SW480 (cell line): Measurements from ENCODE around the gene FBXO5.
"Not testable (repeated sequence)": the region's sequence is repeated elsewhere in the genome, so short reads cannot be mapped to it uniquely, and the experiment has no call there.

ENCODE experiments used
- DNase-seq: peaks from one replicate; pipeline ENCODE4 v3.0.0-alpha.2; 2016; ENCODE audit warnings: low spot score

FBXO5 gene

DNA sequence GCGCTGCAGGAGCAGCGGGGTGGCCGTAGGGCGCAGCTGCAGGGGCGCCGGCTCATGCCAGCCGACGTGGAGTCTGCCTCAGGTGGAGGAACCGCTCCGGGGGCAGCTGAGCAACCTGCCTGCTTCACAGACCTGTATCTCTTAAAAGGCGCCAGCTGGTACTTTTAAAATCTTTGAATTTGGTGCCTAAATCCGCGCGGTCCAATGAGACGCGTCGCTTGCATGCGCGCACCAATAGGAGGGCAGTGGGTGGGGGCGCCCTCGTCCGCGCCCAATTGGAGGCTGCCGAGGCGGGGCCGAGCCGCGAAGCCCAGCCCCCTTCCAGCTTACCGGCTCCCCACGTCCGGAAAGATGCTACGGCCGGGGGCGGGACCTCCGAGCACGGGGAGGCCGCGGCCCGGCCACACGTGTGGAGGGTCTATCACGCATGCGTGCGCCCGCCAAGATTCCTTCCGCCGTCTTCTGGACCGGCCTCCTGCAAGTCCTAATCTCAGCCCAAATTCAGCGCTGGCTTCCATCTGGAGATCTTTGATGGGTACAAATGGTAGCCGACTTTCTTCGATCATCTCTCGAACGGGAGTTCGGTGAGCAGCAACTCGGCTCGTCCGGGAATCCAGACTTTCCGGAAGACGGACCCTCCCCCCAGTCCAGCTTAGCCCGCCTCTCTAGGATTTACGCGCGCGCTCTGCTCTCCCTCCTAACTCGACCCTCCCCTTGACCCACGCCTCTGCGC, at the start of gene FBXO5:
FBXO5 (minus strand) TSS at position 138 of the 733 bp plus-strand sequence; CDS start at position 56, 82 bp downstream.
- peak; percentile 92 for DNase-seq

GRCh38 chr6:153032255-153032882, 49.5 kb upstream of the FBXO5 start:
- peak; percentile 13 for DNase-seq

DNA sequence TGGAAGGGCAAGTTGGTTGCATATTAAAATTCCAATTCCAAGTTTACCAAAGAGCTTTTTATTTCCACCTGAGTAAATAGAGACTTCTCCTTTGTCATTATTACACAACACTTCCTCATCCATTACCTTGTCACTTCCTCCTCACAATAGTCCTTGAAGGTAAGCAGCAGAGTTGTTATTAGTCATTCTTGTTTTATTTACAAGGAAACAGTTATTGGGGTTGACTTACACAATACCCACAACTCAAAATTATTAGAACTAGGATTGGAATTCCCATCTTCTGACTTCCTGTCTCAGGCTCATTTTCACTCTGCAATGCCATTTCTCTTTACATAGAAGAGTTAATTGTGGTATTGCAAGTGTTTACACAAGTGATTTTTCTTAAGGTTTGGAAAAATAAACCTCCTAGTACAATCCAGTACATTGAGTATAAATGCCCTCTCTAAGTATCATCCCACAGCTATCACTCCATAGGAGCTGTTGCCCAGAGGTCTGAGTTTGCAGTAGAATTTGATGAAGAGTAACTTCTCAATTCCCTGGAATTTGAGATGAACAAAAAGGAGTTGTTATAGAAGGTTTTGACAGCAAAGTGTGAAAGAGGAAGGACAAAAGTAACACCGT, 48.6 kb upstream of the FBXO5 start:
- DNase-seq, result no peak

DNA sequence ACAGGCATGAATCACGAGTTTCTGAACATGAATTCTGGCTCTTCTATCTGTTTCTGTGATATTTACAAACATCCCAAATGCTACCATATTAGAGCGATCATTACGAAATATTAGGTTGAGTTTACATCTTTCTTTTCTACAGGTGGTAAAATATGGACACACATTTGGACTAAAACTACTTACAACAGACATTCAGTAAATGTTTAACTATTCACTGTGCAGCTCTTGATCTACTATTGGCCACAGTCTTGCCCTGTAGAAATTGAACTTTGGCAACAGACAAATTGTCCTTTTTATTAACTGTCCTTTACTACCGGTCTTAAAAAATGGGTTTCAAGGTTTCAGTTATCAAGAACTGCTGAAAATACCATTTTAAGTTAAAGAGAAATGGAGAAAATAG, 46.1 kb upstream of the FBXO5 start:
- DNase-seq, result no peak

DNA sequence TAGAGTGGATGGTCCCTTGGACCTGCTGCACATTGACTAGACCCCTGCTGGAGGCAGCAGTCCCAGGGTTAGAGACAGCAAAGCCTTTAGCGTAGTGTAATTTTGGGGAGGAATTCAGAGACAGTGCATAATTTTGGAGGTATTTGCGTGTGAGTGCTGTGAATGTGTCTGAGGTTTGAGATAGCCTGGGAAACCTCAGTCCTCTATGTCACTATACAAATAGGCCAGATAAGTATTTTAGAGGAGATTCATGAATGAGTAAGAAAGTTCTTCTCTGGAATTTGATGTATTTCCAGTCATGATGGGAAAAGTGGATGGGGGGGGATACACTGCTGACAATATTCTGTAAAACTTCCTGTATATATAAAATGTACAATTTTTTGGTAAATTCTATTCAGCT, 45.4 kb upstream of the FBXO5 start:
- DNase-seq, result no peak

GRCh38 chr6:153027480-153027879, 44.6 kb upstream of the FBXO5 start:
- no peak for DNase-seq

GRCh38 chr6:153024709-153025017, 41.8 kb upstream of the FBXO5 start:
- DNase-seq, result no peak

GRCh38 chr6:153023977-153024708, 41.3 kb upstream of the FBXO5 start:
- peak; percentile 66 for DNase-seq

DNA sequence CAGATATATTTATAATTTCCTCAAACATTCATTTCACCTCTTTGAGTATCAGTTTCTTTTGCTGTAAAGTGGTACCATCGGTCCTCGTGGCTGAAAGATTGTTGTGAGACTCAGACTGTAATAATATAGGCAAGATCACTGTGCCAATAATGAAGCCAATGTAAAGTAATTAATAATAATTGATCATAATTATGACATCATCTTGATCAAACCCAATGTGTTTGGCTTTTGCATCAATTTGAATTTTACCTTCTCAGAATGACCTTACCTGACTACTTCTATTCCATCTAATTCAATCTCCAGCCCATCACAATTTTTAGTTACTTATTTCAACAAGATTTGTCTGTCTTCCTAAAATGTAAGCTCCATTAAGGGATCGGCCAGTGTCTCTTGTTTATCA, 35.5 kb upstream of the FBXO5 start:
- no peak for DNase-seq

- no peak for DNase-seq
Measured at GRCh38 chr6:153016846-153017245, 34.0 kb upstream of the FBXO5 start.

- peak; percentile 1 for DNase-seq
Measured at GRCh38 chr6:153015094-153015640, 32.3 kb upstream of the FBXO5 start.

GRCh38 chr6:153013438-153013837, 30.6 kb upstream of the FBXO5 start:
- no peak for DNase-seq

GRCh38 chr6:153012856-153013255, 30.0 kb upstream of the FBXO5 start:
- no peak for DNase-seq

- peak; percentile 43 for DNase-seq
Measured at GRCh38 chr6:153003366-153003690, 20.5 kb upstream of the FBXO5 start.

DNA sequence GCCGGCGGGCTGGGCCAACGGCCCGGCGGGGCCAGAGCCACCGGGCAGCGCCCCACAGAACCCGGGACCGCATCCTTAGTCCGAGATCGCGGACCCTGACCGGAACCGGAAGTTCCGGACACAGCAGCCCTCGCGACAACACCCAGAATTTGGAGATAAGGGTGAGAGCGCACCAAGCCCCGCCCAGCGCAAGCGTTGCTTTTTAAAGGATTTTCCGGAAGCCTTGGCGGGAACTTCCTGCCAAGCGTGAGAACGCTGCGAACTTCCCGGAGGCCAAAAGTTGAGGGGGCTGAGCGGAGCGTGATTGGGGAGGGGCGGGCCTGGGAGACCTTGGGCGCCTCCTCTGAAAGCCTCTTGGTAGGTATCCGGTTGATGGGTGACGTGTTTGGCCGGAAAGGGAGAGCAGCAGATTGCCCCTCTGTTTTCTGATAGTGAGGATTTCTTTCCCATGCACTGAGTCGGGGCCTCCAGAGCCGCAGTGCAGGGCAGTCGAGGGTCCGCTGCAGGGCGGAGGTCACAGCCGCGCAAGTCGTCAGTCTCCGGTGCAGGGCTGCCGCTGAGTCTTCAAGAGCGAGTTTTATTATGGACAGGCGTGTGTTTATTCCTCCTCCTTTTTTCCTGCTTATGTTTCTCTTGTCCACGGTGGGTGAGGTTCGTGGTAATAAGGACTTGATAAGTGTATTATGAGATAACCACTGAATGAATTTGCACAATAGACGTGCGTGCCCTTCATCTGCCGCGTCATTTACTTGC, 19.9 kb upstream of the FBXO5 start, which contains the start of gene MTRF1L:
MTRF1L (minus strand) TSS at position 97 of the 753 bp plus-strand sequence; CDS start at position 73, 24 bp downstream.
- DNase-seq, result peak; percentile 91

DNA sequence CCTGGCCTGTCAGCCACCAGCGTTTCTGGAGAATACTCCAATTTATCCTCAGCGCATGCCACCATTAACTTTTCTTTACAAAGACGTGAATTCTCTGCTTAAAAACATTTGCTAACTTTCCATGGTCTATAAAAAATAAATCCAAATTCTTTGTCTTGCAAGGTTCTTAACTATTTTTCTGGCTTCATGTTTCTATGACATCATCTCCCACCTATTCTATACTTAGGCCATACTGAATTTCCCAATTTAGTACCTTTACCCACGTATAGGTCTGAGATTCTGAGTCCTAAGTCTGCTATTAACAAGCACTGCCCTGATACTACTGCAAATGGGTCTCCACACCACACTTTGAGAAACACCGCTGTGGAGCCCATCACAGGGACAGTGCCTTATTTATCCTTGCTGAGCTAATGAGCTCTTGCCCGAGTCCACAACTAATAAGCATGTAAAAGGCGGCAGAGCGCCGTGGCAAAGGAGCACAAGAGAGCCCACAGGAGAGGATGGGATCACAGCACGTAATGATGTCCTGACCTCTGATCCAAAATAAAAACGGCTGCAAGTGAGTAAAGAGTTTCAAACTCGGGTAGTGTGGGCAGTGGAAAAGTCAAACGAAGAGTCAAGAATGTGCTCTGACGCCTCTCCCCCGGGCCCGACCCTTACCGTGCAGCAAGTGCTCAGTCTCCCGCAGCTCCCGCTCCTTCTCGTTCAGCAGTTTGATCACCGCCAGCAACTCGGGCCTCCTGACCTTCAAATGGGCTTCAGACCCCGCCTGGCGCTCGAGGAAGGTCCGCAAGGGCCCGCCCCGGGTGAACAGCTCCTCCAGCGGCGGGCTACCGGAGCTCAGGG, 19.1 kb upstream of the FBXO5 start:
- DNase-seq, result no peak

DNA sequence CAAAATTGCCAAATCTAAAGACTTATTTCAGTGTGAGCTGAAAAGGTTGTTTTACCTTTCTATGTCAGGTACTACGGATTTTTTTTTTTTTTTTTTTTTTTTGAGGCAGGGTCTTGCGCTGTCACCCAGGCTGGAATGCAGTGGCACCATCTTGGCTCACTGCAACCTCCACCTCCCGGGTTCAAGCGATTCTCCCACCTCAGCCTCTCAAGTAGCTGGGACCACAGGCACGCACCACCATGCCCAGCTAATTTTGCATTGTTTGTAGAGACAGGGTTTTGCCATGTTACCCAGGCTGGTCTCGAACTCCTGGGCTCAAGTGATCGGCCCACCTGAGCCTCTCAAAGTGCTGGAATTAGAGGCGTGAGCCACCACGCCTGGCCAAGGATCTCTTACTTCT, 17.9 kb upstream of the FBXO5 start:
- DNase-seq, result not testable (repeated sequence)

- no peak for DNase-seq
Measured at GRCh38 chr6:153000243-153000642, 17.4 kb upstream of the FBXO5 start.

DNA sequence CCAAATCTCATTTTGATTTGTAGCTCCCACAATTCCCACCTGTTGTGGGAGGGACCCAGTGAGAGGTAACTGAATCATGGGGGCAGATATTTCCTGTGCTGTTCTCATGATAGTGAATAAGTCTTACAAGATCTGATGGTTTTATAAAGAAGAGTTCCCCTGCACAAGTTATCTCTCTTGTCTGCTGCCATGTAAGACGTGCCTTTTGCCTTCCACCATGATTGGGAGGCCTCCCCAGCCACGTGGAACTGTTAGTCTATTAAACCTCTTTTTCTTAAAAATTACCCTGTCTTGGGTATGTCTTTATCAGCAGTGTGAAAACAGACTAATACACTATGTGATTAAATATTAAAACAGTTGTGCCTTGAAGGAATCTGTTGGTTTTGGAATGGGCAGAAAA, 16.7 kb upstream of the FBXO5 start:
- DNase-seq, result not testable (repeated sequence)

- no peak for DNase-seq
Measured at GRCh38 chr6:152993847-152994246, 11.0 kb upstream of the FBXO5 start.

GRCh38 chr6:152993431-152993830, 10.6 kb upstream of the FBXO5 start:
- DNase-seq, result no peak
